H1 (cell line): ENCODE results near the gene NDUFA8. TPM values are rescaled to one million over a fixed set of nuclear protein-coding genes. Genes with fewer than 3 reads are reported as not detected.

Source experiments
- CTCF ChIA-PET: fragments of 300-600 bp; sonication (Branson Sonifier 250); formaldehyde crosslinking; loops from one replicate; lab custom pipeline; 2021; ENCODE audit not compliant: partially characterized antibody; lab: Charles Lee
- POLR2A ChIA-PET: fragments of 300-600 bp; sonication (Branson Sonifier 250); formaldehyde crosslinking; loops from one replicate; lab custom pipeline; 2021; ENCODE audit warnings: inconsistent platforms; ENCODE audit not compliant: partially characterized antibody; lab: Charles Lee
- DNase-seq, 2 experiments: peaks; one replicate each; pipeline versions ENCODE4 v3.0.0 to v3.0.0-alpha.2; 2010 to 2022; ENCODE audit warnings: low spot score in 2 of 2, low read depth in 1 of 2, mixed read lengths in 1 of 2
- FAIRE-seq: peaks from 2 replicates; lab custom pipeline; 2011; peaks lifted over from hg19 to GRCh38; lab: Jason Lieb, UNC
- H2AFZ ChIP-seq: 2 replicates; pipeline ENCODE4 v1.8.1; 2012; ENCODE audit warnings: low read length, inconsistent platforms
- H2AK5ac ChIP-seq: 2 replicates; pipeline ENCODE4 v1.6.1; 2013; ENCODE audit warnings: low read depth, low read length
- H2BK120ac ChIP-seq: replicated peaks from 2 replicates; pipeline ENCODE3; 2013; ENCODE audit warnings: low read depth, low read length, inconsistent platforms
- H2BK12ac ChIP-seq: 2 replicates; pipeline ENCODE4 v1.6.1; 2013; ENCODE audit warnings: low read depth, low read length
- H2BK15ac ChIP-seq: 2 replicates; pipeline ENCODE4 v1.6.1; 2013; ENCODE audit warnings: low read length
- H2BK20ac ChIP-seq: 2 replicates; pipeline ENCODE4 v1.6.1; 2013; ENCODE audit warnings: low read length
- H2BK5ac ChIP-seq: 2 replicates; pipeline ENCODE4 v1.6.1; 2013; ENCODE audit warnings: low read depth, low read length
- H3K14ac ChIP-seq: 2 replicates; pipeline ENCODE4 v1.6.1; 2013; ENCODE audit warnings: inconsistent platforms; ENCODE audit not compliant: insufficient read length
- H3K18ac ChIP-seq: 2 replicates; pipeline ENCODE4 v1.6.1; 2013; ENCODE audit warnings: low read length; ENCODE audit errors: extremely low read depth
- H3K23ac ChIP-seq: 2 replicates; pipeline ENCODE4 v1.6.1; 2013; ENCODE audit warnings: inconsistent platforms; ENCODE audit not compliant: insufficient read length
- H3K23me2 ChIP-seq: 2 replicates; pipeline ENCODE4 v1.6.1; 2013; ENCODE audit warnings: low read depth, low read length
- H3K27ac ChIP-seq: 2 replicates; pipeline ENCODE4 v1.6.1; 2011; ENCODE audit warnings: low read depth, low read length, inconsistent platforms
- H3K27me3 ChIP-seq, 4 experiments: replicated peaks in 1 of 4; 1 replicate in 1 of 4; 2 replicates in 3 of 4; pipeline versions ENCODE4 v1.6.1 to v1.8.1; 2011 to 2013; ENCODE audit warnings: low read length in 3 of 4, mild to moderate bottlenecking in 3 of 4, inconsistent platforms in 2 of 4, mixed read lengths in 2 of 4, moderate library complexity in 1 of 4; ENCODE audit not compliant: control insufficient read depth in 3 of 4, insufficient read depth in 3 of 4; ENCODE audit errors: extremely low read depth in 1 of 4
- H3K36me3 ChIP-seq, 4 experiments: 2 replicates each; pipeline versions ENCODE4 v1.6.1 to v1.8.1; 2011 to 2013; ENCODE audit warnings: mild to moderate bottlenecking in 4 of 4, low read length in 3 of 4, moderate library complexity in 2 of 4, control low read depth in 1 of 4, inconsistent platforms in 1 of 4; ENCODE audit not compliant: insufficient read depth in 4 of 4, control insufficient read depth in 2 of 4
- H3K4ac ChIP-seq: replicated peaks from 2 replicates; pipeline ENCODE3; 2013; ENCODE audit warnings: low read length, low read depth, mixed read lengths, inconsistent platforms; ENCODE audit not compliant: insufficient read length
- H3K4me1 ChIP-seq, 4 experiments: replicated peaks in 1 of 4; 1 replicate in 1 of 4; 2 replicates in 3 of 4; pipeline versions ENCODE4 v1.6.1 to v1.8.1; 2011 to 2013; ENCODE audit warnings: low read length in 3 of 4, inconsistent platforms in 2 of 4, mixed read lengths in 1 of 4; ENCODE audit not compliant: insufficient read depth in 4 of 4, control insufficient read depth in 3 of 4
- H3K4me2 ChIP-seq, 2 experiments: 2 replicates each; pipeline versions ENCODE4 v1.6.1 to v1.8.1; 2011 to 2013; ENCODE audit warnings: low read depth in 2 of 2, low read length in 2 of 2, control low read depth in 1 of 2, inconsistent platforms in 1 of 2, mild to moderate bottlenecking in 1 of 2; ENCODE audit not compliant: insufficient read depth in 1 of 2
- H3K4me3 ChIP-seq, 4 experiments: fragments of 200-600, 300-600 bp in 1 of 4; sonication (generic), shearing (Covaris generic), sonication (Bioruptor Twin) in 1 of 4; 2 replicates each; pipeline versions ENCODE4 v1.5.1 to v1.8.1; 2011 to 2016; ENCODE audit warnings: low read length in 4 of 4, low read depth in 3 of 4, control low read depth in 2 of 4, inconsistent platforms in 2 of 4, mild to moderate bottlenecking in 2 of 4, mixed read lengths in 1 of 4, moderate library complexity in 1 of 4; ENCODE audit not compliant: insufficient read depth in 2 of 4; ENCODE audit errors: extremely low read depth in 1 of 4
- H3K56ac ChIP-seq: replicated peaks from 2 replicates; pipeline ENCODE3; 2013; ENCODE audit warnings: low read depth, mild to moderate bottlenecking, mixed read lengths, low read length, inconsistent platforms; ENCODE audit not compliant: insufficient read length
- H3K79me1 ChIP-seq: 2 replicates; pipeline ENCODE4 v1.6.1; 2013; ENCODE audit warnings: low read depth, low read length, control low read depth
- H3K79me2 ChIP-seq, 2 experiments: 2 replicates each; pipeline versions ENCODE4 v1.6.1 to v1.8.1; 2012 to 2013; ENCODE audit warnings: low read length in 2 of 2, mild to moderate bottlenecking in 2 of 2, inconsistent platforms in 1 of 2; ENCODE audit not compliant: insufficient read depth in 2 of 2, control insufficient read depth in 1 of 2
- H3K9ac ChIP-seq, 4 experiments: replicated peaks in 1 of 4; 1 replicate in 1 of 4; 2 replicates in 3 of 4; pipeline versions ENCODE4 v1.6.1 to v1.8.1; 2011 to 2013; ENCODE audit warnings: low read depth in 3 of 4, low read length in 3 of 4, control low read depth in 2 of 4, mild to moderate bottlenecking in 2 of 4, moderate library complexity in 2 of 4, inconsistent platforms in 1 of 4; ENCODE audit errors: extremely low read depth in 1 of 4
- H3K9me3 ChIP-seq, 2 experiments: 2 replicates each; pipeline versions ENCODE4 v1.6.1 to v1.8.1; 2012 to 2013; ENCODE audit warnings: mild to moderate bottlenecking in 2 of 2, moderate library complexity in 2 of 2, control low read depth in 1 of 2, inconsistent platforms in 1 of 2, low read depth in 1 of 2, low read length in 1 of 2, mixed read lengths in 1 of 2; ENCODE audit not compliant: insufficient read depth in 2 of 2
- H4K20me1 ChIP-seq, 2 experiments: replicated peaks in 1 of 2; 2 replicates each; pipeline versions ENCODE3 to v1.8.1; 2011 to 2013; ENCODE audit warnings: inconsistent platforms in 2 of 2, low read length in 2 of 2, mild to moderate bottlenecking in 1 of 2; ENCODE audit not compliant: insufficient read depth in 2 of 2, control insufficient read depth in 1 of 2
- H4K5ac ChIP-seq: 2 replicates; pipeline ENCODE4 v1.6.1; 2013; ENCODE audit warnings: low read length, low read depth, mixed read lengths, inconsistent platforms; ENCODE audit not compliant: insufficient read length
- H4K8ac ChIP-seq: 2 replicates; pipeline ENCODE4 v1.8.0; 2013; ENCODE audit warnings: mild to moderate bottlenecking, moderate library complexity, low read length, inconsistent platforms; ENCODE audit not compliant: insufficient read depth; ENCODE audit errors: extremely low read depth
- H4K91ac ChIP-seq: replicated peaks from 2 replicates; pipeline ENCODE3; 2013; ENCODE audit warnings: low read length, mixed read lengths, inconsistent platforms; ENCODE audit not compliant: insufficient read length
- CBX8 ChIP-seq: fragments of 300-800, 300-1000 bp; sonication (generic); IDR thresholded peaks from 2 replicates; pipeline ENCODE4 v1.7.1; 2016; ENCODE audit warnings: low read depth, low read length, borderline replicate concordance
- CHD1 ChIP-seq: IDR thresholded peaks from 2 replicates; pipeline ENCODE4 v1.6.1; 2012; ENCODE audit warnings: low read depth, low read length, improper control_type of control experiment
- CHD2 ChIP-seq: IDR thresholded peaks from 2 replicates; pipeline ENCODE4 v1.6.1; 2012; ENCODE audit warnings: low read length, improper control_type of control experiment
- CREB1 ChIP-seq: IDR thresholded peaks from 2 replicates; pipeline ENCODE4 v1.6.1; 2012; ENCODE audit warnings: inconsistent platforms
- E2F6 ChIP-seq: IDR thresholded peaks from 2 replicates; pipeline ENCODE4 v1.6.1; 2012; ENCODE audit warnings: inconsistent platforms
- FOSL1 ChIP-seq: IDR thresholded peaks from 2 replicates; pipeline ENCODE4 v1.6.1; 2011; ENCODE audit warnings: mild to moderate bottlenecking, low read depth, low read length, moderate library complexity; ENCODE audit not compliant: insufficient read depth
- NRF1 ChIP-seq: IDR thresholded peaks from 2 replicates; pipeline ENCODE4 v1.6.1; 2011; ENCODE audit warnings: mild to moderate bottlenecking, low read depth, low read length, improper control_type of control experiment
- PHF8 ChIP-seq: fragments of 200-600 bp; sonication (generic); conservative IDR thresholded peaks from 2 replicates; pipeline ENCODE4 v1.7.1; 2012; ENCODE audit warnings: low read depth, mild to moderate bottlenecking, inconsistent platforms, low read length, moderate library complexity
- POLR2A ChIP-seq, 2 experiments: IDR thresholded peaks; 1 replicate in 1 of 2; 2 replicates in 1 of 2; pipeline ENCODE4 v1.6.1; 2011; ENCODE audit warnings: low read depth in 2 of 2, low read length in 2 of 2, mild to moderate bottlenecking in 2 of 2; ENCODE audit errors: control extremely low read depth in 1 of 2
- POLR2AphosphoS5 ChIP-seq: IDR thresholded peaks from 2 replicates; pipeline ENCODE4 v1.6.1; 2011; ENCODE audit warnings: low read depth, low read length
- SAP30 ChIP-seq: fragments of 300-600 bp; sonication (generic); IDR thresholded peaks from 2 replicates; pipeline ENCODE4 v1.7.1; 2012; ENCODE audit warnings: low read length, moderate library complexity, mild to moderate bottlenecking, inconsistent platforms; ENCODE audit not compliant: insufficient read depth, insufficient replicate concordance
- SIX5 ChIP-seq: IDR thresholded peaks from 2 replicates; pipeline ENCODE4 v1.6.1; 2011; ENCODE audit warnings: mild to moderate bottlenecking, low read depth, low read length
- SRF ChIP-seq: IDR thresholded peaks from 2 replicates; pipeline ENCODE4 v1.6.1; 2011; ENCODE audit warnings: mild to moderate bottlenecking, low read depth, low read length, moderate library complexity
- TEAD4 ChIP-seq: IDR thresholded peaks from 2 replicates; pipeline ENCODE4 v1.6.1; 2012; ENCODE audit warnings: low read depth, low read length, inconsistent platforms, mixed read lengths
- WGBS, 2 experiments: shearing (Covaris generic) in 1 of 2; methylation state at CpG; one replicate each; pipeline versions ENCODE4 v1.1.6 to v1.1.7; 2013 to 2015; ENCODE audit warnings: low lambda C conversion rate in 2 of 2, mixed read lengths in 2 of 2, inconsistent platforms in 1 of 2, low coverage in 1 of 2, missing lambda C conversion rate in 1 of 2; ENCODE audit not compliant: insufficient replicate concordance in 2 of 2, insufficient coverage in 1 of 2, insufficient read length in 1 of 2; ENCODE audit errors: extremely low coverage in 1 of 2, missing lambda C conversion rate in 1 of 2; 5-methylcytosine and 5-hydroxymethylcytosine counted together
- polyA plus RNA-seq, 7 experiments: library from polyadenylated mRNA; depleted of rRNA in 3 of 7; stranded (reverse) in 5 of 7; unstranded in 2 of 7; fragments of >200 nt in 5 of 7; fragments of 200-250 nt in 2 of 7; gene quantifications; 1 replicate in 5 of 7; 2 replicates in 1 of 7; 4 replicates in 1 of 7; pipeline versions ENCODE4 v1.2.1 to v1.2.3, GENCODE V29; 2011 to 2013; ENCODE audit warnings: missing spikeins in 2 of 7, mixed read lengths in 2 of 7
- total RNA-seq: library from RNA; stranded (reverse); fragmentation: NEBNext Ultra II Directional; extraction: Animal tissue kit (Norgen Biotek cat#: 25700); gene quantifications from 2 replicates; pipeline ENCODE4 v1.2.1, GENCODE V29; 2021

NDUFA8 gene
- total and polyA plus RNA-seq, 2 of the 8 experiments (the other 6 are each of a cell fraction or from before 2014, with no cell fraction given) = 61.0 to 73.8 TPM

GRCh38 chr9:122155796-122156195 lies 3.8 kb downstream of the NDUFA8 start:
- CTCF ChIA-PET = interaction anchor here (0.7 to 5.3 kb wide), 6 partner anchors 11 to 190 kb away, joined by 3 to 34 read pairs (median 4); no protein-coding TSS in a partner anchor
- Histone ChIP-seq H3K79me2 (peaks cover 0 to 20% of the 10 kb centered on the region in 2 experiments; a peak in 3 of 4 replicates), H3K23ac (no peak overlapping the region)
- TF ChIP-seq NRF1 = no peak
- no peak for TF ChIP-seq CHD2
- TF ChIP-seq SIX5 = no peak
- TF ChIP-seq TEAD4 = no peak
- TF ChIP-seq E2F6 = no peak
- TF ChIP-seq PHF8 = no peak
- no peak for TF ChIP-seq SAP30
- no peak for TF ChIP-seq POLR2AphosphoS5
- no peak for TF ChIP-seq SRF
- no peak for TF ChIP-seq FOSL1
- no peak for TF ChIP-seq CREB1
- no peak for TF ChIP-seq CHD1
- TF ChIP-seq POLR2A (IDR thresholded peaks at IDR 0.05; ENCODE audit: control extremely low read depth in 1 of 2, low read depth in 2 of 2, low read length in 2 of 2) = no peak
- no peak for TF ChIP-seq CBX8

More at GRCh38 chr9:122155796-122156195, 3.8 kb downstream of the NDUFA8 start:
- Histone ChIP-seq H2AFZ (no peak overlapping the region), H4K20me1 (peaks cover 0 to 4% of the 10 kb centered on the region in 2 experiments), H3K23me2 (peaks cover 2% of the 10 kb centered on the region), H3K27me3 (no peaks in the 10 kb centered on the region), H4K91ac (no peak overlapping the region), H3K14ac (no peak overlapping the region), H3K79me1 (0 out of 2 replicates have a peak, but pooled peaks cover 2% of the 10 kb centered on the region), H3K4me3 (no peak overlapping the region), H2AK5ac (no peak overlapping the region), H2BK120ac (no peak overlapping the region), H2BK5ac (no peak overlapping the region), H3K18ac (no peak overlapping the region), H2BK12ac (no peak overlapping the region), H3K27ac (no peak overlapping the region), H4K8ac (no peak overlapping the region), H3K36me3 (no peaks in the 10 kb centered on the region), H2BK20ac (no peak overlapping the region), H3K9me3 (no peaks in the 10 kb centered on the region), H3K4me2 (no peak overlapping the region), H3K56ac (no peak overlapping the region), H4K5ac (no peak overlapping the region), H3K4ac (no peak overlapping the region), H3K4me1 (peaks cover 0 to 4% (median 0%) of the 10 kb centered on the region in 4 experiments; a peak in 2 of 7 replicates), H2BK15ac (no peak overlapping the region), H3K9ac (no peak overlapping the region)
- FAIRE-seq (no peak), DNase-seq (no peak)
- WGBS, 2 experiments = 95% methylated on average over 4 of the region's 4 CpGs; no CpG with 5 or more reads in 1 of the 2 experiments
- POLR2A ChIA-PET = interaction anchor here (0.6 to 0.8 kb wide), 2 partner anchors 11 to 112 kb away, joined by 3 read pairs; no protein-coding TSS in a partner anchor
